OCI-LY7 (cell line): ENCODE data around the gene TYMP. TPM values are rescaled to one million over a fixed set of nuclear protein-coding genes. Genes with fewer than 3 reads are reported as not detected.

Experiments used
- BruUV-seq: library from RNA; stranded (reverse); fragments of 400-500 nt; replicated peaks from 2 replicates; lab custom pipeline; 2021; lab: Mats Ljungman, UMichigan
- CTCF ChIA-PET: fragments of 300-600 bp; sonication (Branson Sonifier 250); formaldehyde crosslinking; loops from one replicate; lab custom pipeline; 2022; ENCODE audit warnings: antibody characterized with exemption; ENCODE audit not compliant: unreplicated experiment; lab: Charles Lee
- POLR2A ChIA-PET: fragments of 300-600 bp; sonication (Branson Sonifier 250); formaldehyde crosslinking; loops from one replicate; lab custom pipeline; 2022; ENCODE audit warnings: antibody characterized with exemption; lab: Charles Lee
- DNase-seq: peaks from one replicate; pipeline ENCODE4 v3.0.0-alpha.2; 2015; ENCODE audit warnings: low spot score
- H2AFZ ChIP-seq: fragments of 200-600 bp; sonication (generic), shearing (Covaris generic); 2 replicates; pipeline ENCODE4 v1.6.1; 2014; ENCODE audit warnings: mild to moderate bottlenecking, antibody characterized with exemption, low read length, moderate library complexity
- H3K27ac ChIP-seq: fragments of 200-600 bp; sonication (generic); 2 replicates; pipeline ENCODE4 v1.5.1; 2014; ENCODE audit warnings: mixed run types, low read depth, mild to moderate bottlenecking, moderate library complexity, low read length, inconsistent platforms; ENCODE audit not compliant: poor library complexity, severe bottlenecking
- H3K36me3 ChIP-seq: fragments of 200-600 bp; sonication (generic); 2 replicates; pipeline ENCODE4 v1.6.1; 2014; ENCODE audit warnings: mild to moderate bottlenecking, antibody characterized with exemption, low read length, moderate library complexity, mixed read lengths; ENCODE audit not compliant: insufficient read depth
- H3K4me1 ChIP-seq: fragments of 200-600 bp; sonication (generic); 2 replicates; pipeline ENCODE4 v1.5.1; 2014; ENCODE audit warnings: mild to moderate bottlenecking, low read length; ENCODE audit not compliant: insufficient read depth, poor library complexity, severe bottlenecking
- H3K4me2 ChIP-seq: fragments of 200-600 bp; sonication (generic); 2 replicates; pipeline ENCODE4 v1.6.1; 2014; ENCODE audit warnings: mild to moderate bottlenecking, low read length
- H3K4me3 ChIP-seq: fragments of 200-600 bp; sonication (generic); 2 replicates; pipeline ENCODE4 v1.5.1; 2014; ENCODE audit warnings: mild to moderate bottlenecking, low read depth, low read length; ENCODE audit not compliant: poor library complexity, severe bottlenecking
- H3K79me2 ChIP-seq: fragments of 200-600 bp; sonication (generic); 2 replicates; pipeline ENCODE4 v1.6.1; 2016; ENCODE audit warnings: low read depth, mild to moderate bottlenecking, low read length, moderate library complexity, mixed read lengths; ENCODE audit not compliant: insufficient read depth
- H3K9me2 ChIP-seq: fragments of 200-600 bp; sonication (generic); 2 replicates; pipeline ENCODE4 v1.6.1; 2016; ENCODE audit warnings: mild to moderate bottlenecking, low read length, mixed read lengths; ENCODE audit not compliant: insufficient read depth
- H3K9me3 ChIP-seq: fragments of 200-600 bp; sonication (generic); 2 replicates; pipeline ENCODE4 v1.6.1; 2014; ENCODE audit warnings: mild to moderate bottlenecking, mixed run types, low read length, mixed read lengths
- H4K20me1 ChIP-seq: fragments of 200-600 bp; sonication (generic); 2 replicates; pipeline ENCODE4 v1.6.1; 2014; ENCODE audit warnings: mild to moderate bottlenecking, antibody characterized with exemption, low read length, moderate library complexity, mixed read lengths; ENCODE audit not compliant: insufficient read depth
- CTCF ChIP-seq: fragments of 200-600 bp; sonication (generic); conservative IDR thresholded peaks from 2 replicates; pipeline ENCODE4 v1.5.1; 2014; ENCODE audit warnings: mild to moderate bottlenecking, antibody characterized with exemption, low read length, moderate library complexity, mixed read lengths
- EZH2phosphoT487 ChIP-seq: fragments of 200-600 bp; sonication (generic); IDR thresholded peaks from 2 replicates; pipeline ENCODE4 v1.6.1; 2018; ENCODE audit warnings: low read depth, borderline replicate concordance, mild to moderate bottlenecking, mixed run types, antibody characterized with exemption, low read length, moderate library complexity, mixed read lengths
- intact Hi-C: fragments of 100-400 bp; cut with micrococcal nuclease; formaldehyde crosslinking; loops from one replicate; pipeline ENCODE4 v1.10.0; 2022; ENCODE audit not compliant: unreplicated experiment
- total RNA-seq, 2 experiments: library from RNA; depleted of rRNA in 1 of 2; stranded (reverse); fragments of >200 nt in 1 of 2; shearing (Covaris generic) in 1 of 2; gene quantifications; 2 replicates each; pipeline ENCODE4 v1.2.3, GENCODE V29; 2014 to 2022

Gene TYMP
- total RNA-seq, 2 experiments from 2014 or later = 3.9 to 4.0 TPM

GRCh38 chr22:50506611-50507420, 23.0 kb downstream of the TYMP start:
- H4K20me1 ChIP-seq = peaks cover 4% of the 10 kb centered on the region; the same call in 1 of the 2 replicates
- no peaks in the 10 kb centered on the region for H3K9me3 ChIP-seq
- H3K9me2 ChIP-seq = no peaks in the 10 kb centered on the region
- no peak for DNase-seq
- peaks cover 27% of the 10 kb centered on the region for H3K4me1 ChIP-seq
- H3K4me3 ChIP-seq = peak overlapping the region; percentile 100
- intact Hi-C loops = loop anchor here (2.0 to 10.0 kb wide), 3 partner anchors 32 to 262 kb away; partner anchors contain the start of genes MAPK11, SBF1 and TUBGCP6
- peak overlapping the region; percentile 44 for H3K27ac ChIP-seq
- ChIA-PET CTCF (no interaction called here), POLR2A (interaction anchor here (1.1 to 3.7 kb wide), 2 partner anchors 18 to 115 kb away, joined by 4 to 33 read pairs; partner anchors contain the start of gene SCO2)
- peaks cover 38% of the 10 kb centered on the region for H3K79me2 ChIP-seq
- no peak for TF ChIP-seq EZH2phosphoT487
- no peak for TF ChIP-seq CTCF
- peaks cover 27% of the 10 kb centered on the region; the same call in 1 of the 2 replicates for H3K36me3 ChIP-seq
- H3K4me2 ChIP-seq = peak overlapping the region; percentile 90
- BruUV-seq = no TSS peak
- H2AFZ ChIP-seq = peak overlapping the region; percentile 84

DNA sequence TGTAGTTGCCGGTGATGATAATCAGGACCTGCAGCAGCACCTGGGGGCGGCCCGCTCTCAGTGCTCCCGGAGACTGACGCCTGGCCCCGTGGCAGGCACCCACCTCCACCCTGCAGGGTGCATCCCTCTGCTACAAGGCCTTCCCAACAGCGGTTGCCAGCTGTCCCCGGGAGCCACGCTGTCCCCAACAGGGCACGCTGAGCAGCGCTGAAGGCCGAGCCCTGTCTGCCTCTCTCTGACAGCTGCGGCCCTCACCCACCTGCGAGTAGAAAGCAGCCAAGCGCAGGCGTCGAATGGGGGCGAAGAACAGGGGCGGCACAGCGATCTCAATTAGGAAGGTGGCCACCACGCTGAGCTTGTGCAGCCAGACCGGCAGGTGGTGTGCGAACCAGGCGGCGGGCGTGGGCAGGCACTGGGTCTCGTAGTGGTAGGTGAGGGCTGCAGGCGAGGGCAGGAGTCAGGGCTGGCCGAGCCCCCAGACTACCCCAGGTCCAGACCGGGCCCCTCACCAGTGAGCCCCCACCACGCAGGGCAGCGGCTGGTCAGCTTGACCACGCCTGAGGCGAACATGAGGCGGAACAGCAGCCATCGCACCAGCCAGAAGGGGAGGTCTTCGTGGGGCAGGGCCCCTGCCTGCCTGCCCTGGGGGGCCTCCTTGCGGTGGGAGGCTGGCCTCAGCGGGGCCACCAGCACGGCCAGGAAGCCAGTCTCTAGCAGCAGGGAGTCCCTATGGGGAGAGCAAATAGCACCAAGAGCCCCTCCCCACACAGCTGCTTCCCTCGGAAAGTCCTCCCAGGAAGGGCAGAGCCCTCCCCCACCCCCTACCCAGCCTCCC, 23.8 kb downstream of the TYMP start:
- no TSS peak for BruUV-seq
- peak overlapping the region; percentile 100 for H3K4me3 ChIP-seq
- H3K79me2 ChIP-seq = peaks cover 34% of the 10 kb centered on the region

More for the DNA sequence above, 23.8 kb downstream of the TYMP start:
- CTCF ChIA-PET = no interaction called here
- peaks cover 27% of the 10 kb centered on the region; the same call in 1 of the 2 replicates for H3K36me3 ChIP-seq
- no peaks in the 10 kb centered on the region for H3K9me2 ChIP-seq
- H2AFZ ChIP-seq = no peak overlapping the region
- H3K27ac ChIP-seq = no peak overlapping the region
- intact Hi-C loops = loop anchor here (2.0 to 10.0 kb wide), 3 partner anchors 31 to 261 kb away; partner anchors contain the start of genes MAPK11, SBF1 and TUBGCP6
- no peak for DNase-seq
- peaks cover 27% of the 10 kb centered on the region for H3K4me1 ChIP-seq
- H3K9me3 ChIP-seq = no peaks in the 10 kb centered on the region
- peaks cover 4% of the 10 kb centered on the region; the same call in 1 of the 2 replicates for H4K20me1 ChIP-seq
- TF ChIP-seq CTCF (no peak), EZH2phosphoT487 (no peak)
- POLR2A ChIA-PET = no interaction called here
- peak overlapping the region; percentile 90 for H3K4me2 ChIP-seq
